ENCODE measurements around the gene MYO10. TPM values are rescaled to one million over a fixed set of nuclear protein-coding genes. Genes with fewer than 3 reads are reported as not detected.

Gene MYO10
- polyA plus RNA-seq, 3 donors, result 0.23 to 1.1 (median 0.35) TPM

GRCh38 chr5:16805486-16805885, 130.6 kb downstream of the MYO10 start:
- no peaks in the 10 kb centered on the region for H3K27me3 ChIP-seq (ENCODE audit: control insufficient read depth in 2 of 2, insufficient read depth in 2 of 2, low read length in 2 of 2)
- Mint-ChIP-seq H3K4me1 (peaks cover 8% of the 10 kb centered on the region), H3K27me3 (ENCODE audit: low read depth in 3 of 3) (peaks cover 0 to 7% (median 2%) of the 10 kb centered on the region in 3 donors), H3K9me3 (no peaks in the 10 kb centered on the region), H3K4me3 (no peak overlapping the region), H3K36me3 (no peaks in the 10 kb centered on the region), H3K27ac (no peak overlapping the region)
- H3K36me3 ChIP-seq (replicated peaks in 1 of 2; ENCODE audit: control insufficient read depth in 1 of 2, insufficient read depth in 2 of 2, low read length in 2 of 2), result no peaks in the 10 kb centered on the region
- no peak overlapping the region for H3K9ac ChIP-seq (ENCODE audit: insufficient read depth, low read length, poor library complexity, severe bottlenecking)
- no peak overlapping the region for H2AFZ ChIP-seq (ENCODE audit: insufficient read depth, low read depth, low read length, poor library complexity, severe bottlenecking)
- H4K20me1 ChIP-seq (ENCODE audit: insufficient read depth, low read length), result no peaks in the 10 kb centered on the region
- H3K79me2 ChIP-seq (ENCODE audit: insufficient read depth, low read length), result no peaks in the 10 kb centered on the region
- H3K4me1 ChIP-seq (ENCODE audit: control insufficient read depth in 1 of 2, insufficient read depth in 2 of 2, low read length in 2 of 2), result no peaks in the 10 kb centered on the region
- no peak overlapping the region for H3K27ac ChIP-seq (ENCODE audit: low read depth in 1 of 2, low read length in 2 of 2)
- 88% methylated on average over 4 of the region's 7 CpGs for WGBS (ENCODE audit: insufficient coverage)
- intact Hi-C loops (cut with micrococcal nuclease), result no loop called here
- no peaks in the 10 kb centered on the region for H3K9me3 ChIP-seq (replicated peaks in 1 of 2; ENCODE audit: control insufficient read depth in 1 of 2, insufficient read depth in 1 of 2, low read length in 2 of 2)
- TF ChIP-seq, protein P1, sequence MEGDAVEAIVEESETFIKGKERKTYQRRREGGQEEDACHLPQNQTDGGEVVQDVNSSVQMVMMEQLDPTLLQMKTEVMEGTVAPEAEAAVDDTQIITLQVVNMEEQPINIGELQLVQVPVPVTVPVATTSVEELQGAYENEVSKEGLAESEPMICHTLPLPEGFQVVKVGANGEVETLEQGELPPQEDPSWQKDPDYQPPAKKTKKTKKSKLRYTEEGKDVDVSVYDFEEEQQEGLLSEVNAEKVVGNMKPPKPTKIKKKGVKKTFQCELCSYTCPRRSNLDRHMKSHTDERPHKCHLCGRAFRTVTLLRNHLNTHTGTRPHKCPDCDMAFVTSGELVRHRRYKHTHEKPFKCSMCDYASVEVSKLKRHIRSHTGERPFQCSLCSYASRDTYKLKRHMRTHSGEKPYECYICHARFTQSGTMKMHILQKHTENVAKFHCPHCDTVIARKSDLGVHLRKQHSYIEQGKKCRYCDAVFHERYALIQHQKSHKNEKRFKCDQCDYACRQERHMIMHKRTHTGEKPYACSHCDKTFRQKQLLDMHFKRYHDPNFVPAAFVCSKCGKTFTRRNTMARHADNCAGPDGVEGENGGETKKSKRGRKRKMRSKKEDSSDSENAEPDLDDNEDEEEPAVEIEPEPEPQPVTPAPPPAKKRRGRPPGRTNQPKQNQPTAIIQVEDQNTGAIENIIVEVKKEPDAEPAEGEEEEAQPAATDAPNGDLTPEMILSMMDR (IDR thresholded peaks at IDR 0.05), result no peak
- H3K4me3 ChIP-seq (replicated peaks in 1 of 3; ENCODE audit: low read depth in 2 of 3, low read length in 3 of 3), result no peak overlapping the region
- H3K4me2 ChIP-seq (replicated peaks; ENCODE audit: extremely low read depth, low read length, poor library complexity, severe bottlenecking), result no peak overlapping the region
- no peak for DNase-seq

DNA sequence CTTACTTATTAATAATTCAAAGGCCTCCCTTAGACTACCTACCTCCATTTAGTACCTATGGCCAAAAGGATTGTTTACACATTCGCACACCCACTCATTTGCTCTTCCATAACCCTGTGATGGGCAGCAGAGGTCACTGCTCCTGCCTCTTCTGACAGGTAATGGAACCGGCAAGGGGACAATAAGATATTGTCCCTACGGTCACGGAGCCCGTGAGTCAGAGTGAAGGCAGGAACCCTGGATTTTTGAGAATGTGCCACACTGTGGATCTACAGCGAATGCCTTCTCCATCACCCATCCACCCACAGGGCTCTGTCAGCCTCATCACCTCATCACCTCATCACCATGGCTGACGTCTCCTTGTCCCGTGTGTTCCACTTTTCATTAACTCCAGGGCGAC, 132.3 kb downstream of the MYO10 start:
- H3K9ac ChIP-seq (ENCODE audit: insufficient read depth, low read length, poor library complexity, severe bottlenecking), result no peak overlapping the region
- no peak overlapping the region for H3K4me3 ChIP-seq (replicated peaks in 1 of 3; ENCODE audit: low read depth in 2 of 3, low read length in 3 of 3)
- WGBS (ENCODE audit: insufficient coverage), result 100% methylated on average over 4 of the region's 9 CpGs
- no peaks in the 10 kb centered on the region for H3K27me3 ChIP-seq (ENCODE audit: control insufficient read depth in 2 of 2, insufficient read depth in 2 of 2, low read length in 2 of 2)
- DNase-seq, result no peak
- H3K27ac Mint-ChIP-seq, result no peak overlapping the region
- H3K79me2 ChIP-seq (ENCODE audit: insufficient read depth, low read length), result no peaks in the 10 kb centered on the region
- no peak overlapping the region for H2AFZ ChIP-seq (ENCODE audit: insufficient read depth, low read depth, low read length, poor library complexity, severe bottlenecking)
- TF ChIP-seq, protein P1 (IDR thresholded peaks at IDR 0.05), result no peak
- H3K9me3 Mint-ChIP-seq, result peaks cover 0 to 3% (median 0%) of the 10 kb centered on the region in 7 donors
- H3K36me3 Mint-ChIP-seq, result no peaks in the 10 kb centered on the region
- no peaks in the 10 kb centered on the region for H3K36me3 ChIP-seq (replicated peaks in 1 of 2; ENCODE audit: control insufficient read depth in 1 of 2, insufficient read depth in 2 of 2, low read length in 2 of 2)
- no peaks in the 10 kb centered on the region for H3K9me3 ChIP-seq (replicated peaks in 1 of 2; ENCODE audit: control insufficient read depth in 1 of 2, insufficient read depth in 1 of 2, low read length in 2 of 2)
- no peak overlapping the region for H3K4me3 Mint-ChIP-seq
- no peaks in the 10 kb centered on the region for H3K4me1 ChIP-seq (ENCODE audit: control insufficient read depth in 1 of 2, insufficient read depth in 2 of 2, low read length in 2 of 2)
- H4K20me1 ChIP-seq (ENCODE audit: insufficient read depth, low read length), result no peaks in the 10 kb centered on the region
- intact Hi-C loops (cut with micrococcal nuclease), result no loop called here
- no peak overlapping the region for H3K27ac ChIP-seq (ENCODE audit: low read depth in 1 of 2, low read length in 2 of 2)
- H3K4me1 Mint-ChIP-seq, result peaks cover 8% of the 10 kb centered on the region
- H3K4me2 ChIP-seq (replicated peaks; ENCODE audit: extremely low read depth, low read length, poor library complexity, severe bottlenecking), result no peak overlapping the region
- H3K27me3 Mint-ChIP-seq (ENCODE audit: low read depth in 3 of 3), result peaks cover 0 to 7% (median 2%) of the 10 kb centered on the region in 3 donors
